Measurements from ENCODE around the gene ALG1L2.
"Not testable (repeated sequence)": the region's sequence is repeated elsewhere in the genome, so short reads cannot be mapped to it uniquely, and the experiment has no call there.

ALG1L2 gene

GRCh38 chr3:130093741-130094391 lies 12.2 kb downstream of the ALG1L2 start:
- no peak for DNase-seq (ENCODE audit: low read depth in 2 of 2, low spot score in 1 of 2)

GRCh38 chr3:130094491-130094941 lies 12.9 kb downstream of the ALG1L2 start:
- not testable (repeated sequence) for DNase-seq (ENCODE audit: low read depth in 2 of 2, low spot score in 1 of 2)

- DNase-seq (ENCODE audit: low read depth in 2 of 2, low spot score in 1 of 2): not testable (repeated sequence)
These were observed 14.2 kb downstream of the ALG1L2 start for GRCh38 chr3:130095858-130096257.

- DNase-seq (ENCODE audit: low read depth in 2 of 2, low spot score in 1 of 2): not testable (repeated sequence)
These were observed 15.5 kb downstream of the ALG1L2 start for GRCh38 chr3:130097096-130097495.

GRCh38 chr3:130097690-130098638 lies 16.3 kb downstream of the ALG1L2 start:
- not testable (repeated sequence) for DNase-seq (ENCODE audit: low read depth in 2 of 2, low spot score in 1 of 2)

GRCh38 chr3:130098639-130099385 lies 17.2 kb downstream of the ALG1L2 start:
- not testable (repeated sequence) for DNase-seq (ENCODE audit: low read depth in 2 of 2, low spot score in 1 of 2)

GRCh38 chr3:130102545-130102944 lies 20.9 kb downstream of the ALG1L2 start:
- not testable (repeated sequence) for DNase-seq (ENCODE audit: low read depth in 2 of 2, low spot score in 1 of 2)

- DNase-seq (ENCODE audit: low read depth in 2 of 2, low spot score in 1 of 2): not testable (repeated sequence)
These were observed 22.6 kb downstream of the ALG1L2 start for GRCh38 chr3:130104191-130104590.

- not testable (repeated sequence) for DNase-seq (ENCODE audit: low read depth in 2 of 2, low spot score in 1 of 2)
These were observed 25.8 kb downstream of the ALG1L2 start for GRCh38 chr3:130107333-130107995.

- not testable (repeated sequence) for DNase-seq (ENCODE audit: low read depth in 2 of 2, low spot score in 1 of 2)
These were observed 27.4 kb downstream of the ALG1L2 start for GRCh38 chr3:130108836-130109585.

GRCh38 chr3:130110386-130111169 lies 28.9 kb downstream of the ALG1L2 start:
- not testable (repeated sequence) for DNase-seq (ENCODE audit: low read depth in 2 of 2, low spot score in 1 of 2)

- peak; percentile 95 to 99 for DNase-seq (ENCODE audit: low read depth in 2 of 2, low spot score in 1 of 2)
These were observed 29.7 kb downstream of the ALG1L2 start for GRCh38 chr3:130111185-130111864.

- DNase-seq (ENCODE audit: low read depth in 2 of 2, low spot score in 1 of 2): peak; percentile 99
These were observed 30.5 kb downstream of the ALG1L2 start for GRCh38 chr3:130111865-130112747.

GRCh38 chr3:130112748-130113073 lies 31.1 kb downstream of the ALG1L2 start:
- not testable (repeated sequence) for DNase-seq (ENCODE audit: low read depth in 2 of 2, low spot score in 1 of 2)

GRCh38 chr3:130115400-130115799 lies 33.8 kb downstream of the ALG1L2 start:
- DNase-seq (ENCODE audit: low read depth in 2 of 2, low spot score in 1 of 2): not testable (repeated sequence)

- no peak for DNase-seq (ENCODE audit: low read depth in 2 of 2, low spot score in 1 of 2)
These were observed 36.3 kb downstream of the ALG1L2 start for GRCh38 chr3:130117933-130118332.

GRCh38 chr3:130119824-130120223 lies 38.2 kb downstream of the ALG1L2 start:
- not testable (repeated sequence) for DNase-seq (ENCODE audit: low read depth in 2 of 2, low spot score in 1 of 2)

- DNase-seq (ENCODE audit: low read depth in 2 of 2, low spot score in 1 of 2): not testable (repeated sequence)
These were observed 38.7 kb downstream of the ALG1L2 start for GRCh38 chr3:130120291-130120690.
